Right atrium auricular region (tissue), 2 donors: Measurements from ENCODE around the gene TGFB1I1. TPM values are rescaled to one million over a fixed set of nuclear protein-coding genes. Genes with fewer than 3 reads are reported as not detected.
"Not testable (repeated sequence)": the region's sequence is repeated elsewhere in the genome, so short reads cannot be mapped to it uniquely, and the experiment has no call there.

Experiments used
- DNase-seq: peaks from one replicate; pipeline ENCODE4 v3.0.0-alpha.2; 2019; ENCODE audit warnings: low spot score
- H3K27ac ChIP-seq, 2 donors: fragments of 200-600 bp; sonication (generic); 1 replicate in 1 of 2; 2 replicates in 1 of 2; pipeline ENCODE4 v1.5.1; 2016 to 2019
- H3K27me3 ChIP-seq, 2 donors: fragments of 200-600 bp; sonication (generic); one replicate each; pipeline versions ENCODE4 v1.5.1 to v1.6.0; 2017 to 2019
- H3K36me3 ChIP-seq: fragments of 200-600 bp; sonication (generic); one replicate; pipeline ENCODE4 v1.5.1; 2016
- H3K4me1 ChIP-seq, 2 donors: fragments of 200-600 bp; sonication (generic); one replicate each; pipeline versions ENCODE4 v1.5.1 to v1.6.0; 2017 to 2019
- H3K4me3 ChIP-seq, 2 donors: fragments of 200-600 bp; sonication (generic); 1 replicate in 1 of 2; 2 replicates in 1 of 2; pipeline ENCODE4 v1.5.1; 2017 to 2019; ENCODE audit warnings: mild to moderate bottlenecking in 1 of 2, moderate library complexity in 1 of 2
- H3K9me3 ChIP-seq, 2 donors: fragments of 200-600 bp; sonication (generic); one replicate each; pipeline ENCODE4 v1.5.1; 2019
- CTCF ChIP-seq, 2 donors: fragments of 200-600 bp; sonication (generic); IDR thresholded peaks; one replicate each; pipeline ENCODE4 v1.5.1; 2019; ENCODE audit warnings: antibody characterized with exemption in 2 of 2
- total RNA-seq, 2 donors: library from RNA; depleted of rRNA; stranded (reverse); fragments of >200 nt; gene quantifications; one replicate each; pipeline ENCODE4 v1.1.0, GENCODE V29; 2016

Gene TGFB1I1
- total RNA-seq, 2 donors from 2014 or later: 23.4 to 84.7 TPM

GRCh38 chr16:31501966-31502348 lies 30.0 kb downstream of the TGFB1I1 start:
- H3K4me1 ChIP-seq: peaks cover 0 to 36% of the 10 kb centered on the region in 2 donors
- no peaks in the 10 kb centered on the region for H3K27me3 ChIP-seq
- no peak overlapping the region for H3K4me3 ChIP-seq
- H3K27ac ChIP-seq: no peak overlapping the region
- no peaks in the 10 kb centered on the region for H3K9me3 ChIP-seq
- H3K36me3 ChIP-seq: peaks cover 33% of the 10 kb centered on the region
- DNase-seq: no peak
- TF ChIP-seq CTCF (IDR thresholded peaks at IDR 0.05): no peak

DNA sequence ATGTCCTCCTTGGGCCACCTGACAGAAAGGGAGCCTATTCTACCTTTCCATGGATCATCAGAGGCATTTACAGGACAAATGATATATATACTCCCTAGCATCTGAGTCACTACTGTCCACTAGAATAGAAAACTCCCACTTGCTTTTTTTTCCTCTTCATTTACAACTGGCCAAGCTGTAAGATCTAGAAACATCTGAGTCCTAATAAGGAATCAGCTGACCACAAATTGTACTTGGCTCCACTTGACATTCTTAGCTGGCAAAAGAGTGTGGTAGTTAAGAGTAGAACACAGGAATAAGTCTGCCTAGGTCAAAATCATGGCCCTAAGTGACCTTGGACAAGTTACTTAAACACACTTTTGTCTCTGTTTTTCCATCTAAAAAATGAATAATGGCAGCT lies 31.0 kb downstream of the TGFB1I1 start:
- H3K36me3 ChIP-seq: peaks cover 25% of the 10 kb centered on the region
- TF ChIP-seq CTCF (IDR thresholded peaks at IDR 0.05): no peak
- H3K4me1 ChIP-seq: peaks cover 0 to 44% of the 10 kb centered on the region in 2 donors

DNA sequence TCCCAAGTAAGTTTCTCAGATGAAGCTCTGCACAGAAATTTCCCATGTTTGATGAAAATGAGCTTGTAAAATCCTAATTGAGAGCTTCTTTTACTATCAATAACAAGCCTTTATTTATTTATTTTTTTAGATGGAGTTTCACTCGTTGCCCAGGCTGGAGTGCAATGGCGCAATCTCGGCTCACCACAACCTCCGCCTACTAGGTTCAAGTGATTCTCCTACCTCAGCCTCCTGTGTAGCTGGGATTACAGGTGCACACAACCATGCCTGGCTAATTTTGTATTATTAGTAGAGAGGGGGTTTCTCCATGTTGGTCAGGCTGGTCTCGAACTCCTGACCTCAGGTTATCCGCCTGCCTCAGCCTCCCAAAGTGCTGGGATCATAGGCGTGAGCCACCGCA lies 31.6 kb downstream of the TGFB1I1 start:
- not testable (repeated sequence) for H3K9me3 ChIP-seq, DNase-seq, H3K27me3 ChIP-seq, H3K4me3 ChIP-seq
- H3K4me1 ChIP-seq: peaks cover 0 to 44% of the 10 kb centered on the region in 2 donors
- peak overlapping the region in 1 of 2 donors; percentile 75 for H3K27ac ChIP-seq
- H3K36me3 ChIP-seq: peaks cover 19% of the 10 kb centered on the region

More for the DNA sequence above, 31.0 kb downstream of the TGFB1I1 start:
- no peak for DNase-seq
- Histone ChIP-seq H3K27me3 (no peaks in the 10 kb centered on the region), H3K9me3 (no peaks in the 10 kb centered on the region), H3K4me3 (no peak overlapping the region), H3K27ac (peak overlapping the region in 1 of 2 donors; percentile 75)

- Histone ChIP-seq H3K27me3 (no peaks in the 10 kb centered on the region), H3K9me3 (no peaks in the 10 kb centered on the region), H3K36me3 (peaks cover 13% of the 10 kb centered on the region), H3K4me1 (peaks cover 0 to 47% of the 10 kb centered on the region in 2 donors), H3K4me3 (no peak overlapping the region), H3K27ac (peak overlapping the region; percentile 13 to 75)
- TF ChIP-seq CTCF (IDR thresholded peaks at IDR 0.05): no peak
- no peak for DNase-seq
These were observed 32.2 kb downstream of the TGFB1I1 start for GRCh38 chr16:31504159-31504558.

GRCh38 chr16:31505483-31505882 lies 33.5 kb downstream of the TGFB1I1 start:
- H3K4me1 ChIP-seq: peaks cover 0 to 56% of the 10 kb centered on the region in 2 donors

DNA sequence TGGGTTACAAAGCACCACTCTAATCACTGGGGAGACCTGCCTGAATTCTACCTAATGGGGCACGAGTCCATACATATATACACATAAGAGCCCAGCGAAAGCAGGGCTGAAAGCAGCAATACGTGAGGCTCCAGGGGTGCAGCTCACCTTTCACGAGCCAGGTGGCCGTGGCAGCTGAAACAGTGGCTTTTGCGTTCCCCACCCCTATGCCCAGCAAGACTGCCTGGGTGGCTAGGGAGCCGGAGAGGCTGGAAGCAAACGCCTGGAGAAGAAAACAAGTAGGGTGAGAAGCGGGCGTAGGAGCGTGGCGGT lies 35.6 kb downstream of the TGFB1I1 start:
- no peaks in the 10 kb centered on the region for H3K36me3 ChIP-seq
- H3K4me3 ChIP-seq: peak overlapping the region; percentile 83 to 100
- H3K27ac ChIP-seq: peak overlapping the region; percentile 92 to 98
- no peak for TF ChIP-seq CTCF (IDR thresholded peaks at IDR 0.05)
- no peaks in the 10 kb centered on the region for H3K27me3 ChIP-seq
- DNase-seq: no peak
- H3K9me3 ChIP-seq: no peaks in the 10 kb centered on the region
- H3K4me1 ChIP-seq: peaks cover 0 to 56% of the 10 kb centered on the region in 2 donors

More at GRCh38 chr16:31505483-31505882, 33.5 kb downstream of the TGFB1I1 start:
- Histone ChIP-seq H3K9me3 (no peaks in the 10 kb centered on the region), H3K27me3 (no peaks in the 10 kb centered on the region), H3K36me3 (peaks cover under 1% of the 10 kb centered on the region), H3K4me3 (no peak overlapping the region), H3K27ac (peak overlapping the region in 1 of 2 donors; percentile 75)
- no peak for TF ChIP-seq CTCF (IDR thresholded peaks at IDR 0.05)
- no peak for DNase-seq
